Measurements from ENCODE around the gene RPS6KB2.
A peak's percentile ranks its signal among the peaks of the same experiment; 100 is the strongest.
"Not testable (repeated sequence)": the region's sequence is repeated elsewhere in the genome, so short reads cannot be mapped to it uniquely, and the experiment has no call there.

RPS6KB2 gene

DNA sequence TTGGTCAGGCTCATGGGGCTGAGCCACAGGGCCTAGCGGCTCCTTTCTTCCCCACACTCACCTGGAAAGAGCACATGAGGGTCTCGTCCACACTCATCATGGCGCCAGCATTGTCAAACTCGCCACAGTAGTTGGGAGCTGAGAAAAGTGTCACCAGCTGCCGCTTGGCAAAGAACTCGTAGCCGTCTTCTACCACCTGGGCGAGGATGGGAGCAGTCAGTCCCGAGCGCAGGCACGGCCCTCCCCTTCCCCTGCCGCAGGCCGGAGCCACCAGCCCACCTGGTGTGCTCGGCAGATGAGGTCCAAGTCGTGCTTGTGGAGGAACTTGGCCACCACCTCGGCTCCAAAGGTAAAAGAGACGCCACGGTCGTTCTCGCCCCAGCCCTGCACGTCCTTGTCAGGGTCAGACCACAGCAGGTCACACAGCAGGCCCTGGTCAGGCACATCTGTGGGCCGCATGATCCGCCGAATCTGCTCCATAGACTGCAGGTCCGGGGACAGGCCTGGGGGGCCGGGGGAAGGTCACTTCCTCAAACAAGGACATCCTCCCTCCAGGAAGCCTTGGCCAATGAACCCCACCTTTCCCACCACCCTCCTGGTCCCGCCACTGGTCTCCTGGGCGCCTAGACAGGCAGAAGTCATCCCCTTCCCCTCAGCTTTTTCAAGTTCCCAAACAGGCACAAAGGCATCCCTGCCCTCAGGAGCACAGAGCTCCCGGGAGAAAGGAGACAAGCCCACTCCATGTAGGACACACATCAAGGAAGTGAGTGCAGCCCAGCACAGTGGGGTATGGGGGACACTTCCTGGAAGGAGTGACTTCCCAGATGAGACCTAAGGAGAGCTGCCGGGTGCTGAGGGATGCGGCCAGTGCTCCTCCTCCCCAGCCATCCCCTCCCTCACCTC, 29.4 kb upstream of the RPS6KB2 start:
- H3K27ac ChIP-seq (ENCODE audit: low read depth, low read length): no peak overlapping the region
- peaks cover 44% of the 10 kb centered on the region for H3K36me3 ChIP-seq (ENCODE audit: insufficient read depth, low read length)
- 0 out of 2 replicates have a peak, but pooled peaks cover 4% of the 10 kb centered on the region for H3K4me1 ChIP-seq (ENCODE audit: insufficient read depth, low read length)
- WGBS: 94% methylated on average over 31 of the region's 31 CpGs
- no peaks in the 10 kb centered on the region for H3K9me3 ChIP-seq (ENCODE audit: insufficient read depth, low read depth, low read length)
- no peak overlapping the region for H3K9ac ChIP-seq (ENCODE audit: low read depth, low read length)
- no peak overlapping the region for H3K4me3 ChIP-seq (ENCODE audit: low read length)
- H3K27me3 ChIP-seq (ENCODE audit: insufficient read depth, low read length): no peaks in the 10 kb centered on the region

DNA sequence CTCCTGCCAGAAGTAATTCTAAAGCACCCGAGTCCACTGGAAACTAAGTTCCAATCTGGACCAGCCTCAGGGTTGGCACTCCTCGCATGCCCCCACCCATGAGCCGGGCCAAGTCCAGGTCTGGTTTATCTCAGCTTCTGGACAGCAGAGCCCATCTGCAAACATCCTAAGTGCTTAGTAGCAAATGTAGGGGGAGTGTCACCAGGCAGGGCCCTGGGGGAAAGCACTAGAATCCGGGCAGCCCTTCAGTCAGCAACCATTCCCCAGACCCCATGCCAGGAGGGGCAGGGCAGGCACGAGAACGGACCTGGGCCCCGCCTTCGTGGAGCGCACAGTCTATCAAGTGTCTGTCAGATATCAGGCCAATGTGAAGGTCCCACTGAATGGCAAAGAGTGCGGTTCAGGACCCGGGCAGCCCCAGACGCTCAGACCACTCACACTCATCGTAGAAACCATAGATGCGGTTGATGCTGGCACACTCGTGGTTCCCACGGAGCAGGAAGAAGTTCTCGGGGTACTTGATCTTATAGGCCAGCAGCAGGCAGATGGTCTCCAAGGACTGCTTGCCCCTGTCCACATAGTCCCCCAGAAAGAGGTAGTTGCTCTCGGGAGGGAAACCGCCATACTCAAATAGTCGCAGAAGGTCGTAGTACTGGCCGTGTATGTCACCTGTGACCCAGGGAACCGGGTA, 27.9 kb upstream of the RPS6KB2 start:
- peak overlapping the region; percentile 90 for H3K4me3 ChIP-seq (ENCODE audit: low read length)
- no peak overlapping the region for H3K27ac ChIP-seq (ENCODE audit: low read depth, low read length)
- WGBS: 79% methylated on average over 23 of the region's 23 CpGs
- peak overlapping the region; percentile 89 for H3K9ac ChIP-seq (ENCODE audit: low read depth, low read length)
- no peaks in the 10 kb centered on the region for H3K9me3 ChIP-seq (ENCODE audit: insufficient read depth, low read depth, low read length)
- H3K27me3 ChIP-seq (ENCODE audit: insufficient read depth, low read length): no peaks in the 10 kb centered on the region
- 0 out of 2 replicates have a peak, but pooled peaks cover 4% of the 10 kb centered on the region for H3K4me1 ChIP-seq (ENCODE audit: insufficient read depth, low read length)
- peaks cover 40% of the 10 kb centered on the region for H3K36me3 ChIP-seq (ENCODE audit: insufficient read depth, low read length)

DNA sequence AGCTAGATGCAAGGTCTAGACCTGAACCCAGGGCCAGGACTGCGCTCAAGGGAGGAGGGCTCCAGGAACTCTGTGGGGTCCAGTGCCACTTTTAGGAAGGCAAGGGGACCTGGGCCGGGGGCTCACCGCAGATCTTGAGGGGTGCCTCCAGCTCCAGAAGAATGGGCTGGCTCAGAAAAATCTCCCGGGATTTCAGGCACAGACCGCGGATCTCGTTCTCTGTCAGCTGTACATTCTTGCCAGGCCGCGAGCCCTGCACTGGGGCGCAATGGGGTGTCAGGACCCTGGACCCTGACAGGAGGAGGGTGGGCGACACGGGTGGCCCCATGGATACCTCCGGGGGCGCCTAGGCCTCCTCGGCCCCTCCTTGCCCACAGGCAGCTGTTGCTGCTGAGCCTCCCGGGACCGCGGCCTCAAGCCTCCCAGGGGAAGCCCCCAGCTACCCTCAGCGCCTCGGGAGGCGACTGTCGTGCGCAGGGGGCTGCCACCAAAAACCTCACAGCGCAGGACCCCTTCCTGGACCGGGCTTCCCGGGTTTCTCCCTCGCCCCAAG, 27.3 kb upstream of the RPS6KB2 start:
- H3K9me3 ChIP-seq (ENCODE audit: insufficient read depth, low read depth, low read length): no peaks in the 10 kb centered on the region
- 9% methylated on average over 27 of the region's 27 CpGs for WGBS
- H3K27me3 ChIP-seq (ENCODE audit: insufficient read depth, low read length): no peaks in the 10 kb centered on the region
- peaks cover 37% of the 10 kb centered on the region for H3K36me3 ChIP-seq (ENCODE audit: insufficient read depth, low read length)
- 0 out of 2 replicates have a peak, but pooled peaks cover 4% of the 10 kb centered on the region for H3K4me1 ChIP-seq (ENCODE audit: insufficient read depth, low read length)
- peak overlapping the region; percentile 90 for H3K4me3 ChIP-seq (ENCODE audit: low read length)
- H3K9ac ChIP-seq (ENCODE audit: low read depth, low read length): peak overlapping the region; percentile 89
- peak overlapping the region; percentile 92; the same call in 1 of the 2 replicates for H3K27ac ChIP-seq (ENCODE audit: low read depth, low read length)

DNA sequence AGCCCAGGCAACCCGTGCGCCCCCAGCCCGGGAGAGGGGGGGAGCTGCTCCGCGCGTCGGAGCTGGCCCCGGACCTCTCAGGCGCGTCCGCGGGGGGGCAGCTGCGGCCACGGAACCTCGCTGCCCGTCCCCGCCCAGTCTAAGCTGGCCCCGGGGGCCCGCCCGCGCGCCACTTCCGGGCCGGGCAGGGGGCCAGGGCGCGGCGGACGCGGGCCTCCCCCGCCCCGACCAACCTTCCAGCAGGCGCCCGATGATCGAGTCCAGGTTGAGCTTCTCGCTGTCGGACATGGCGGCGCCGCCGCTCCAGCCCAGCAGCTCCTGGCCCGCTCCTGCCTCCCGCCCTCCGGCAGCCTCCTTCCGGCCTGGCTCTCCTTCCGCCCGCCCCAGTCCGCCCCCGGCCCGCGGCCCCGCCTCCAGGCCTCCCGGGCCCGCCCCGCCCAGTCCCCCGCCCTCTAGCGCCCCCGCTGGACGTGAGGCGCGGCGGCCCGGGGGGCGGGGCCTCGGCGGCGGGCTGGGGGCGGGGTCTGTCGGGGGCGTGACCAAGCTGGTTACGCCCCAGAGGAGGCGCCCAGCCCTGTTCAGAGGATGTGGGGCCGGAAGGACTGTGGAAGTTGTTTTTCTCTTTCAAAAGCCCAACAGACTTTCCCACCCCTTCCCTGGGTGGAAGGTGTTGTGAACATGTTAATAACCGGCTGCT, 26.7 kb upstream of the RPS6KB2 start, which contains the start of gene PPP1CA:
PPP1CA (minus strand) TSS at position 364 of the 697 bp plus-strand sequence; CDS start at position 288, 76 bp downstream.
- H3K9me3 ChIP-seq (ENCODE audit: insufficient read depth, low read depth, low read length): no peaks in the 10 kb centered on the region
- 0 out of 2 replicates have a peak, but pooled peaks cover 4% of the 10 kb centered on the region for H3K4me1 ChIP-seq (ENCODE audit: insufficient read depth, low read length)
- H3K27me3 ChIP-seq (ENCODE audit: insufficient read depth, low read length): no peaks in the 10 kb centered on the region
- WGBS: under 1% methylated on average over 65 of the region's 73 CpGs
- peak within 1 kb of the TSS; percentile 89 for H3K9ac ChIP-seq (ENCODE audit: low read depth, low read length)
- peak within 1 kb of the TSS; percentile 90 for H3K4me3 ChIP-seq (ENCODE audit: low read length)
- peaks cover 35% of the 10 kb centered on the region for H3K36me3 ChIP-seq (ENCODE audit: insufficient read depth, low read length)
- peak within 1 kb of the TSS; percentile 92 for H3K27ac ChIP-seq (ENCODE audit: low read depth, low read length)

DNA sequence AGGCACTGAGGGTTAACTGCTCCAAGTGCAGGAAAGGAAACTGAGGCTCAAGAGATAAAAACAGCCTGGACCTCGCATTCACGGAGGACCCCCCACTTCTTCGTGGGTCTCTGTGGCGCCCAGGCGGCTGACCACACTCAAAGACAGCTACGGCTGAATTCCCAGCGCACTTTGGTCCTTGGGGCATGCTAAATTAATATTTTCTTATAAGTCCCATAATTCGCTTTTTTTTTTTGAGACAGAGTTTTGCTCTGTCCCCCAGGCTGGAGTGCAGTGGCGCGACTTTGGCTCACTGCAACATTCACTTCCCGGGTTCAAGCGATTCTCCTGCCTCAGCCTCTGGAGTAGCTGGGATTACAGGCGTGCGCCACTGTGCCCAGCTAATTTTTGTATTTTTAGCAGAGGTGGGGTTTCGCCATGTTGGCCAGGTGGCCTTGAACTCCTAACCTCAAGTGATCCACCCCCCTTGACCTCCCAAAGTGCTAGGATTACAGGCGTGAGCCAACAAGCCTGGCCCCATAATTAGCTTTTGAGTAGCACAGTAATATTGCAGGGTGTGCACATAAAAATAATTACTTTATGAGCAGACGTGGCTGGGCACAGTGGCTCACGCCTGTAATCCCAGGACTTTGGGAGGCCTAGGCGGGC, 26.0 kb upstream of the RPS6KB2 start:
- not testable (repeated sequence) for H3K4me1 ChIP-seq (ENCODE audit: insufficient read depth, low read length); H3K9ac ChIP-seq (ENCODE audit: low read depth, low read length); H3K27me3 ChIP-seq (ENCODE audit: insufficient read depth, low read length); H3K9me3 ChIP-seq (ENCODE audit: insufficient read depth, low read depth, low read length)
- Histone ChIP-seq H3K36me3 (ENCODE audit: insufficient read depth, low read length) (peaks cover 32% of the 10 kb centered on the region), H3K4me3 (ENCODE audit: low read length) (peak overlapping the region; percentile 25; the same call in 1 of the 2 replicates), H3K27ac (ENCODE audit: low read depth, low read length) (peak overlapping the region; percentile 56)
- 82% methylated on average over 19 of the region's 19 CpGs for WGBS

DNA sequence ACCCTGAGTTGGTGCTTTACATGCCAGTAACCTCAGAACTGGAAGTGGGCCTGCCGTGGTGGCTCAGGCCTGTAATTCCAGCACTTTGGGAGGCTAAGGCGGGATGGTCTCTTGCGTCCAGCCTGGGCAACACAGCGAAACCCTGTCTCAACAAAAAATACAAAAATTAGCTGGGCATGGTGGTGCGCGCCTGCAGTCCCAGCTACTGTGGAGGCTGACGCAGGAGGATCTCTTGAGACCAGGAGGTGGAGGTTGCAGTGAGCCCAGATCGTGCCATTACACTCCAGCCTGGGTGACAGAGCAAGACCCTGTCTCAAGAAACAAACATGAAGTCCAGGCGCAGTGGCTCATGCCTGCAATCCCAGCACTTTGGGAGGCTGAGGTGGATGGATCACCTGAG, 25.2 kb upstream of the RPS6KB2 start:
- 96% methylated on average over 9 of the region's 9 CpGs for WGBS
- not testable (repeated sequence) for H3K27ac ChIP-seq (ENCODE audit: low read depth, low read length); H3K4me3 ChIP-seq (ENCODE audit: low read length); H3K9ac ChIP-seq (ENCODE audit: low read depth, low read length); H3K9me3 ChIP-seq (ENCODE audit: insufficient read depth, low read depth, low read length); H3K27me3 ChIP-seq (ENCODE audit: insufficient read depth, low read length); H3K4me1 ChIP-seq (ENCODE audit: insufficient read depth, low read length)
- H3K36me3 ChIP-seq (ENCODE audit: insufficient read depth, low read length): peaks cover 24% of the 10 kb centered on the region

DNA sequence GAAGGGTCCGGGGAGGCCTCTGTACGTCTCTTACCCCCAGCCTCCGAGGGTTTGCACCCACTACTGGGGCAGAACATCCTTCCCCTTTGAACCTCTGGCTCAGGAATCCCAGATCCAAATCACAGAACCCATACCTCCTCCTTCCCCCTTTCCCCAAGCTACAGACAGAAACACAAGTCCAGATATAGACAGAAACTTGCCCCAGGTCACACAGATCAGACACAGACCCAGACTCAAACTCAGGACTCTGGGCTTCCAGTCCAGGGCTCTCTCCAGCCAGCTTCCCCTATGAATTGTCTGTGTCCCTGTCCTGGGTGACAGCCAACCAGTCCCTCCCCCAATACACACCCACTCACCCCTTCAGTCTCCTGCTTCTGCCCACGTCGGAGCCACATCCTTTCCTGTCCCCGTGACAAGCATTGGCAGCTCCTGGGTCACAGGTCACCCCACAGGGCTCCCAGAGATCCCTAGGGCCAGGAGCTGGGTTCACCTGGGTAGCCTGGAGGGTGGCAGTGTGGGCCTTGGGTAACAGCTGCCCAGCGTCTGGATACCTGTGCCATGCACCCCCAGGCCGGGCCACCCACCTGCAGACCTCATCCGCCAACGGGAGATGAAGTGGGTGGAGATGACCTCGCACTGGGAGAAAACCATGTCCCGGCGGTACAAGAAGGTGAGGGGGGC, 23.6 kb upstream of the RPS6KB2 start:
- H3K4me3 ChIP-seq (ENCODE audit: low read length): no peak overlapping the region
- peaks cover 6% of the 10 kb centered on the region; the same call in 1 of the 2 replicates for H3K4me1 ChIP-seq (ENCODE audit: insufficient read depth, low read length)
- no peaks in the 10 kb centered on the region for H3K9me3 ChIP-seq (ENCODE audit: insufficient read depth, low read depth, low read length)
- H3K9ac ChIP-seq (ENCODE audit: low read depth, low read length): no peak overlapping the region
- 89% methylated on average over 13 of the region's 13 CpGs for WGBS
- H3K27ac ChIP-seq (ENCODE audit: low read depth, low read length): no peak overlapping the region
- no peaks in the 10 kb centered on the region for H3K27me3 ChIP-seq (ENCODE audit: insufficient read depth, low read length)
- H3K36me3 ChIP-seq (ENCODE audit: insufficient read depth, low read length): peaks cover 8% of the 10 kb centered on the region

DNA sequence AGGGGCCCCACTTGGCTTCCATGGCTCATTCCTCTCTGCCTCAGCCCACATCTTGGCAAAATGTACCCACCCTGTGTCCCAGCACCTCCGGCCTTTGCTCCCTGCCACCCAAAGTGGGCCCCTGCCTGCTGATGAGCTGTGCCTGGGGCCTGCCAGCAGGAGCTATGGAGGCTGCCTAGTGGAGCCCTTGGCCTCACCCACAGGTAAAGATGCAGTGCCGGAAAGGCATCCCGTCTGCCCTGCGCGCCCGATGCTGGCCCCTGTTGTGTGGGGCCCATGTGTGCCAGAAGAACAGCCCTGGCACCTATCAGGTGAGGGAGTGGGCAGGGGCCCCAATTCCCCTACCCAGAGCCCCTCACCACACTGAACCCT, 23.1 kb upstream of the RPS6KB2 start:
- WGBS: 94% methylated on average over 6 of the region's 6 CpGs
- Histone ChIP-seq H3K9me3 (ENCODE audit: insufficient read depth, low read depth, low read length) (no peaks in the 10 kb centered on the region), H3K4me1 (ENCODE audit: insufficient read depth, low read length) (peaks cover 9% of the 10 kb centered on the region; the same call in 1 of the 2 replicates), H3K4me3 (ENCODE audit: low read length) (no peak overlapping the region), H3K9ac (ENCODE audit: low read depth, low read length) (no peak overlapping the region), H3K27me3 (ENCODE audit: insufficient read depth, low read length) (no peaks in the 10 kb centered on the region), H3K27ac (ENCODE audit: low read depth, low read length) (no peak overlapping the region), H3K36me3 (ENCODE audit: insufficient read depth, low read length) (peaks cover 6% of the 10 kb centered on the region)

DNA sequence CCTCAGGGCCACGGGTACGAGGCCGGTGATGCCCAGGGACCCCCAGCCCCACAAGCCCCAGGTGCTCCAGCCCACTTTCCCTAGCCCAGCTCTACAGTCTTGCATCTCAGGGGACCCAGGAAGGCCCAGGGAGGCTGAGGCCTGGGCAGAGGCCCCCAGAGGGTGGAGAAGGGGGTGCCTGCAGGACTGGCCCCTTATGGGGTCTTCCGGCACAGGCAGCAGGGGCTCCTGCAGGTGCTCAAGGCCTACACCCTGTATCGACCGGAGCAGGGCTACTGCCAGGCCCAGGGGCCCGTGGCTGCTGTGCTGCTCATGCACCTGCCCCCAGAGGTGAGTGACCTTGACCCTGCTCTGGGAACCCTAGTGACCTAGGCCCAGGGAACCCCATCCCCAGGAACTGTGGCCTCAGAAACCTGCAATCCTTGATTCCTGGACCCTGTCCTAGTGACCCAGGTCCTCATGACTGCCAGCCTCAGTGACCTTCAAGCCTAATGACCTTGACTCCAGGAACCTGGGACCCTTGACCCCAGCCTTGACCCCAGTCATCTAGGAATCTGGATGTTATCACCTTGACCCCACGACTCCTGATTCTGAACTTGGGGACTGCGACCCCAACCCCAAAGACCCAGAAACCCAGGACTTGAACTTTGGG, 22.5 kb upstream of the RPS6KB2 start:
- H3K27ac ChIP-seq (ENCODE audit: low read depth, low read length): no peak overlapping the region
- H3K9ac ChIP-seq (ENCODE audit: low read depth, low read length): no peak overlapping the region
- H3K4me1 ChIP-seq (ENCODE audit: insufficient read depth, low read length): peaks cover 9% of the 10 kb centered on the region; the same call in 1 of the 2 replicates
- no peaks in the 10 kb centered on the region for H3K9me3 ChIP-seq (ENCODE audit: insufficient read depth, low read depth, low read length)
- WGBS: 92% methylated on average over 9 of the region's 9 CpGs
- no peaks in the 10 kb centered on the region for H3K27me3 ChIP-seq (ENCODE audit: insufficient read depth, low read length)
- H3K4me3 ChIP-seq (ENCODE audit: low read length): no peak overlapping the region
- H3K36me3 ChIP-seq (ENCODE audit: insufficient read depth, low read length): no peaks in the 10 kb centered on the region
